GM12873 (cell line): ENCODE data around the gene OCA2.

Experiments used
- TF ChIP-seq, protein P1 (sequence below): IDR thresholded peaks from 2 replicates; pipeline ENCODE4 v1.5.1; 2012; ENCODE audit warnings: low read depth, mild to moderate bottlenecking, moderate library complexity, low read length, control low read depth; ENCODE audit not compliant: insufficient read depth; ENCODE audit errors: missing control alignments

Gene OCA2

DNA sequence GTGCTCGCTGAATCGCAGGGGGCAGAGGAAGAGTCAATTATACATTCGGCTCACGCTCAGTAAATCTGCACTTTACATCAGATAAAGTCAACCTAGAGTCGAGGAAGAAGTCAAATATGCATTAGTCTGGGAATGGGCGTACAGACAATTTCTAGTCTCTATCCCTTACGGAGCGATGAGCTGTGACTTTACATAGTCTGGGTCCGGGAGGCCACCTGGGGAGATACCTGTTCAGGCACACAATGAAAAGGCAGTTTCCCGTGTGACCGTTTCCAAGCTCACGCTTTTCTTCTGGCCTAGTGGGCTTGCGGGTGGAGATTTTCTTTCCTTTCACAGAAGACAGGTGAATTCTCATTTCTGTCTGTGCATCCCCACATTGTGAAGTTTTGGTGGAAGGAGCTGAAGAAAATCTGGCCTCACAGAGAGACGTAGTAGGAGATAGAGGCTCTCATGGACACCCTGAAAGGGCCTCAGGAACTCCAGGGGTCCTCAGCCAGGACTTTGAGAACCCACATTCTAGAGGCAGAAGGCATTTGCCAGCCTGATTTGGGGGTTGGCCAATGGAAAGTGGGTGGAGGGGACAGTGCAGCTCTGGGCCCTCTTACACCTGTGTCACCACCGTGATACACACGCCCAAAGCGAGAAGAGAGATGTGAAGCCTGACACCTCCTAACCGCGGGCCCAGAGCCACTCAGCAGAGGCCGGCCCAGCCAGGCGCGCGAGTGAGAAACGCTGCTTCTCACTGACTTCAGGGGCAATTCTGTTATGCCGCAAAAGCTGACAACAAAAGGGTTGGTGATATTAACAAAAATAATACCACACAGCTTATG is 10.7 kb upstream of the OCA2 start:
- TF ChIP-seq, protein P1, sequence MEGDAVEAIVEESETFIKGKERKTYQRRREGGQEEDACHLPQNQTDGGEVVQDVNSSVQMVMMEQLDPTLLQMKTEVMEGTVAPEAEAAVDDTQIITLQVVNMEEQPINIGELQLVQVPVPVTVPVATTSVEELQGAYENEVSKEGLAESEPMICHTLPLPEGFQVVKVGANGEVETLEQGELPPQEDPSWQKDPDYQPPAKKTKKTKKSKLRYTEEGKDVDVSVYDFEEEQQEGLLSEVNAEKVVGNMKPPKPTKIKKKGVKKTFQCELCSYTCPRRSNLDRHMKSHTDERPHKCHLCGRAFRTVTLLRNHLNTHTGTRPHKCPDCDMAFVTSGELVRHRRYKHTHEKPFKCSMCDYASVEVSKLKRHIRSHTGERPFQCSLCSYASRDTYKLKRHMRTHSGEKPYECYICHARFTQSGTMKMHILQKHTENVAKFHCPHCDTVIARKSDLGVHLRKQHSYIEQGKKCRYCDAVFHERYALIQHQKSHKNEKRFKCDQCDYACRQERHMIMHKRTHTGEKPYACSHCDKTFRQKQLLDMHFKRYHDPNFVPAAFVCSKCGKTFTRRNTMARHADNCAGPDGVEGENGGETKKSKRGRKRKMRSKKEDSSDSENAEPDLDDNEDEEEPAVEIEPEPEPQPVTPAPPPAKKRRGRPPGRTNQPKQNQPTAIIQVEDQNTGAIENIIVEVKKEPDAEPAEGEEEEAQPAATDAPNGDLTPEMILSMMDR: no peak

DNA sequence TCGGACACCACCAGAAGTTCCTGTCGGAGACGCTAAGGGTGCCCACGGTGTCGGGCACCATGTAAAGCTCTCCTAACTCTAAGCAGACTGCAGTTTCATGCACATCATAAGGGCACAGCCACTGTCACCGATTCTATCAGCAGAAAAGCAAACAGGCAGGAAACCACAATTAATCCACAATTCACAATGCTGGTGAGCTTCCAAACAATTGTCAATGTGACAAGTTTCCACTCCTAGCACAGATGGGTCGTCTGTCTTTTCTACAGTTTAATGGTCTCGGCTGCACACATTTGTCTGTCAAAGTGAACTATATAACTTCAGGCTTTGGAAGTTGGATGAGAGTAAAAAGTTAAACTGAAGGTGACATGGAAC is 8.8 kb upstream of the OCA2 start:
- TF ChIP-seq, protein P1: no peak

DNA sequence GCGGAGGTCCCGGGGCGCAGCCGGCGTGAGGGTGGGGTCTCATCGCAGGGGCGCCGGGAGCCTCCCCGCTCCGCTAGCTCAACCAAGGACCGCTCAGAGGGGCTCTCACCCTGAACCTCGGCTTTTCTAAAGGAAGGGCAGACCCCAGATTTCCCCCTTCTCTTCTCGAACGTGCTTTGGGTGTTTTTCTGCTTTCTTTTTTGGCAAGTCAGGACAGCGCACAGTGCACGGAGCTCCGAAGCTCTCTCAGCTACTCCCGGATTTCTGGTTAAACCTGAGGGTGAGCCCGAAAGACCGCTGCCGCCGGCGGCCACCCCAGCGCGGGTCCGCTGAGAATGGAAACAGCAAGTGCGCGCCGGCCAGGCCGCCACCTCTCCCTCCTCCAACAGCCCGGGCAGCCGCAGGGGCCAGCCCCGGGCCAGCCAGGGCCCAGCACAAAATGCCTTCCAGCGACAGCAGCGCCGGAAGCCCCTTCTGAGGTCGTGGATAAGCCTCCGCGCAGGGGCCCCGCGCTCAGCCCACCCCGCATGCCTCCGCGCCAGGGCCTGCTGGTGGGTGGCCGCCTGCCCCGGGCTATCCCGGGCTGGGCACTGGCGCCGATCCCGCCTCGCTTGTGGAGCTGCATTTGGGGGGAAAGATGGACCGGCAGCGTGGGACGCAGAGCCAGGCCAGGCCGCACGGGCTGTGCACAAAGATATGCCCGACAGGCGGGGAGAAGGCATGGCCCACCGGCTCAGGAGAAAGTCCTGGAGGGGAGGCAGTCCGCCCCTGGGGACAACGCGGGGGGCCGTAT is 8.2 kb upstream of the OCA2 start:
- TF ChIP-seq, protein P1: no peak

DNA sequence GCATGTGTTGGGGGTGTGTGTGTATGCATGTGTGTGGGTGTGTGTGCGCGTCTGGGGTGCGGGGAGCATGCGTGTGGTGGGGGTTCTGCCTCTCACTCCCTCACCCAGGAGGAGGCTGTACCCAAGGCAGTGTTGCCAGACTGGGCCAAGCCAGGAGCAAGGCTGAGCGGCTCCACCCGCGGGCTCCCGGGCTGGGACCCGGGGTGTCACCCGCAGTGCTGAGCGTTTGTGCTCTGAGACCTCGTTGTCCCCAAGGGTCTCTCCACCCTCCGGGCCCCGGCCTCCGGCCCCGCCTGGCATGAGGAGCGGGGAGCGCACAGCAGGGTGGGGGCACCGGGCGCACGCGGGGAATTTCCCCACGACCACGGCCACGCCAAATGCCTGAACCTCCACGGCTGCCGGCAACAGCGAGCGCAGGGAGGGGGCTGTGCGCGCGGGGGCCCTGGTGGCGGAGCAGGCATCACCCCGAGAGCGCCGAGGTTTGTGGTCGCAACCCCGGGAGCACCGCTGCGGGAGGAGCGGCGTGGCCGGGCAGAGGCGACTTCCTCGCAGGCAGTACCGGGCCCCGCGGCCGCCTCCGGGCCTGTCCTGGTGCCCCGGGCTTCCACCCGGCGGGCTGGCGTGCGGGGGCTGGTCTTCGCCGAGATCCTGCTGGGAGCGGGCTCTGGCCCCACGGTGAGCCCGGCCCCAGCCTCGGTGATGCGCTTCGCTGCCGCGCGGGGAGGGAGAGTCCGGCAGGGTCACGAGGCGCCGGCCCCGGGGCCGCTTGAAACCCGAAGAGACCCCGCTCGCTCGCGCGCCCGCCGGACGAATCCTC is 7.4 kb upstream of the OCA2 start:
- TF ChIP-seq, protein P1: no peak

DNA sequence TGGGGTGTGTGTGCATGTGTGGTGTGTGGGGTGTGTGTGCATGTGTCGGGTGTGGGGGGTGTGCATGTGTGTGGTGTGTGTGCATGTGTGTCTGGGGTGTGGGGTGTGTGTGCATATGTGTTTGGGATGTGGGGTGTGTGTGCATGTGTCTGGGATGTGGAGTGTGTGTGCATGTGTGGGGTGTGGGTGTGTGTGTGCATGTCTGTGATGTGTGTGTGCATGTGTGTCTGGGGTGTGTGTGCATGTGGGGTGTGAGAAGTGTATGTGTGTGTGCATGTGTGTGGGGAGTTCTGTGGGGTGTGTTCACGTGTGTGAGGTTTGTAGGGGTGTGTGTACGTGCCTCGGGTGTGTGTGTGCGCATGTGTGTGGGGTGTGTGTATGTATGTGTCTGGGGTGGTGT is 6.7 kb upstream of the OCA2 start:
- TF ChIP-seq, protein P1: no peak

DNA sequence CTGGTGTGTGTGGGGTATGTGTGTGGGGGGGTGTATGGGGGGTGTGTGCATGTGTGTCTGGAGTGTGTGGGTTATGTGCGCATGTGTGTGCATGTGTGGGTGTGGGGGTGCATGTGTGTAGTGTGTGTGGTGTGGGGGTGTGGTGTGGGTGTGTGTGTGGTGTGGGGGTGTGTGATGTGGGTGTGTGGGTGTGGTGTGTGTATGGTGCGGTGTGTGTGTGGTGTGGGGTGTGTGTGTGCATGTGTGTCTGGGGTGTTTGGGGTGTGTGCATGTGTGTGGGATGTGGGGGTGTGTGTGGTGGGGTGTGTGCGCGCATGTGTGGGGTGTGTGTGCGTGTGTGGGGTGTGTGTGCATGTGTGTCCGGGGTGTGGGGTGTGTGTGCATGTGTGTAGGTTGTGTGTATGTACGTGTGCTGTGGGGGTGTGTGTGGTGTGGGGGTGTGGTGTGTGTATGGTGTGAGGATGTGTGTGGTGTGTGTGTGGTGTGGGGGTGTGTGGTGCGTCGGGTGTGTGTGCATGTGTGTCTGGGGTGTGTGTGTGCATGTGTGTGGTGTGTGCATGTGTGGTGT is 6.2 kb upstream of the OCA2 start:
- TF ChIP-seq, protein P1: no peak
